ENCODE data around the gene CDC73. TPM values are rescaled to one million over a fixed set of nuclear protein-coding genes. Genes with fewer than 3 reads are reported as not detected.
A peak's percentile ranks its signal among the peaks of the same experiment; 100 is the strongest.

Gene CDC73
- total and polyA plus RNA-seq, 10 donors: 6.5 to 76.7 (median 39.1) TPM

DNA sequence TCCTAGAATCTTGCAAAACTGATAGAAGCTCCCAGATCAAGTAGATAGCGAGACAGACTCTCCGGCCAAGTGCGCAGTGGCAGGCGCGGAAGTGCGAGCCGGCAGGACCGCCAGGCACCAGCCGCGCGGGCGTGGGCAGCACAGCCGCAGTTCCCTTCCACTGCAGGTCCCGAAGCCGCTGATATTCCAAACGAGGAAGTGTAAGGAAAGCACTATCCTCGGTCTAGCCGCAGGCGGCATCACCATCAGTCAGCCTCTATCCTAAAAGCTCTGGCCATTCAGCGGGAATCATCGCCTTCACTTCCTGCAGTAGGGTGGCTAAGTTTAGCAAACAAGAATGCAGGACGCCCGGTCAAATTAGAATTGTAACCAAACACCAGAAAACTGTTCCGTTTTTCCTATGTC lies 17.3 kb upstream of the CDC73 start:
- intact Hi-C loops (cut with DNase I; ENCODE audit: low total_unique reads): no loop called here
- 0 to 1% (median 0%) methylated on average over 20 to 24 of the region's 24 CpGs for WGBS, 5 donors
- Histone ChIP-seq H3K27me3 (replicated peaks in 1 of 7) (no peaks in the 10 kb centered on the region), H3K9me3 (no peaks in the 10 kb centered on the region), H3K4me1 (peaks cover 9 to 38% (median 23%) of the 10 kb centered on the region in 6 donors), H3K36me3 (peaks cover 0 to 16% (median 12%) of the 10 kb centered on the region in 6 donors), H3K27ac (peak overlapping the region; percentile 89 to 94 (median 92)), H3K4me3 (peak overlapping the region; percentile 75 to 96 (median 92))
- TF ChIP-seq POLR2A (IDR thresholded peaks at IDR 0.05) (no peak), POLR2AphosphoS5 (IDR thresholded peaks at IDR 0.05) (no peak)
- TF ChIP-seq, protein P1, sequence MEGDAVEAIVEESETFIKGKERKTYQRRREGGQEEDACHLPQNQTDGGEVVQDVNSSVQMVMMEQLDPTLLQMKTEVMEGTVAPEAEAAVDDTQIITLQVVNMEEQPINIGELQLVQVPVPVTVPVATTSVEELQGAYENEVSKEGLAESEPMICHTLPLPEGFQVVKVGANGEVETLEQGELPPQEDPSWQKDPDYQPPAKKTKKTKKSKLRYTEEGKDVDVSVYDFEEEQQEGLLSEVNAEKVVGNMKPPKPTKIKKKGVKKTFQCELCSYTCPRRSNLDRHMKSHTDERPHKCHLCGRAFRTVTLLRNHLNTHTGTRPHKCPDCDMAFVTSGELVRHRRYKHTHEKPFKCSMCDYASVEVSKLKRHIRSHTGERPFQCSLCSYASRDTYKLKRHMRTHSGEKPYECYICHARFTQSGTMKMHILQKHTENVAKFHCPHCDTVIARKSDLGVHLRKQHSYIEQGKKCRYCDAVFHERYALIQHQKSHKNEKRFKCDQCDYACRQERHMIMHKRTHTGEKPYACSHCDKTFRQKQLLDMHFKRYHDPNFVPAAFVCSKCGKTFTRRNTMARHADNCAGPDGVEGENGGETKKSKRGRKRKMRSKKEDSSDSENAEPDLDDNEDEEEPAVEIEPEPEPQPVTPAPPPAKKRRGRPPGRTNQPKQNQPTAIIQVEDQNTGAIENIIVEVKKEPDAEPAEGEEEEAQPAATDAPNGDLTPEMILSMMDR (IDR thresholded peaks at IDR 0.05 in 8 of 11, conservative IDR thresholded peaks at IDR 0.05 in 3 of 11): no peak
- peak; percentile 89 for DNase-seq

DNA sequence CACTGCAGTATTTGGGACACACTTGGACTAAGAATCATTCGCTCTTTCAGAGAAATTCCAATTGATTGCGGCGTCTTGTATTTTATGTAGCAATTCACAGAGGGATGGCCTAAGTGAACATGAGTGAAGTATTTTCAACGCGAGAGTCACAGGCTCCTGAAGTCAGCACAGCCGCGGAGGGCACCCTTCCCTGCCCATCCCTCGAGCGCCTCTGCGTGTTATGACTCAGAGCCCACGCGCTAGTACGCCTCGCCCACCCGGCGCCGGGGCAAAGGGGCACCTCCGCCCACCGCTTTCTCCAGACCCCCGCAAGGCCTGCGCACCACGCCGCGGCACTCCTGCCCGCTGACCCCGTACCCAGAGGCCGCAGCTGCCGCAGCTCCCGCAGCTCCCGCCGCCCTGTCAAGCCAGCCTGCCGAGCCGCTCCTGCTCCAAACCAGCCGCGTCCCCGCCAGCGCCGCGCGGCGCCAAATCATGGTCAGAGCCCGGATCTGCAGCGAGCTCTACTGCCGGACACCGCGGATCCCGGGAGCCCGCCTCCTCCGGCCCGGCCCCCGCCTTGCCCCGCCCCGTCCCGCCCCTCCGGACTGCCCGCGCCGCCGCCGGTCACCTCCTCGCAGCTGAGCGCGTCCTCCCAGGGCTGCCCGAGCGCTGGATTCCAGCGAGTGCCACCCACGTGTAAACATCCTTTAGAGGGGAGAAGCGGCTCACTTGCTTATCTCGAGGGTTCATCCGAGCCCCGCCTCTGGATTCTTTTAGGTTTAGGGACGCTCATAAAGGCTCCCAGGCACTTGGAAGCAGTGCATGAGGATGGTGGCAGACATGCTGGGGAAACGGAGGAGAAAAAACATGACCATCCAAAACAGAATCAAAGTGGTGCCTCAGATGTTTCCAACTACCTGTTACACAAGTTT lies 16.7 kb upstream of the CDC73 start, which contains the start of gene GLRX2:
Gene GLRX2, minus strand, starts transcription at position 508 of the 914 bp plus-strand sequence. Its CDS starts 32 bp downstream, at position 476.
- 0 to 1% (median 0%) methylated on average over 19 to 73 of the region's 73 CpGs for WGBS, 5 donors
- TF ChIP-seq POLR2A (IDR thresholded peaks at IDR 0.05): peak in 1 of 3 donors; percentile 61
- peak; percentile 80 to 89 (median 87) for TF ChIP-seq POLR2AphosphoS5 (IDR thresholded peaks at IDR 0.05)
- TF ChIP-seq, protein P1 (IDR thresholded peaks at IDR 0.05 in 8 of 11, conservative IDR thresholded peaks at IDR 0.05 in 3 of 11): peak in 5 of 11 experiments; percentile 6 to 48 (median 30)
- H3K4me3 ChIP-seq: peak within 1 kb of the TSS; percentile 75 to 96 (median 92)
- H3K4me1 ChIP-seq: peaks cover 9 to 38% (median 23%) of the 10 kb centered on the region in 6 donors
- H3K27ac ChIP-seq: peak within 1 kb of the TSS; percentile 89 to 94 (median 92)
- peaks cover 0 to 9% (median 5%) of the 10 kb centered on the region in 6 donors for H3K36me3 ChIP-seq
- intact Hi-C loops (cut with DNase I; ENCODE audit: low total_unique reads): no loop called here
- no peaks in the 10 kb centered on the region for H3K9me3 ChIP-seq
- DNase-seq: peak; percentile 96
- H3K27me3 ChIP-seq (replicated peaks in 1 of 7): no peaks in the 10 kb centered on the region

- DNase-seq: no peak
- Histone ChIP-seq H3K4me3 (peak overlapping the region; percentile 75 to 96 (median 92)), H3K4me1 (peaks cover 9 to 40% (median 24%) of the 10 kb centered on the region in 6 donors), H3K27me3 (replicated peaks in 1 of 7) (no peaks in the 10 kb centered on the region), H3K27ac (peak overlapping the region; percentile 89 to 94 (median 92)), H3K36me3 (peaks cover 0 to 3% (median 1%) of the 10 kb centered on the region in 6 donors), H3K9me3 (no peaks in the 10 kb centered on the region)
- intact Hi-C loops (cut with DNase I; ENCODE audit: low total_unique reads): no loop called here
- no peak for TF ChIP-seq POLR2A (IDR thresholded peaks at IDR 0.05)
- 30 to 61% (median 44%) methylated on average over 4 of the region's 4 CpGs for WGBS, 5 donors
Measured at GRCh38 chr1:193105821-193106177, 16.0 kb upstream of the CDC73 start.

GRCh38 chr1:193108471-193108870 lies 13.4 kb upstream of the CDC73 start:
- H3K27ac ChIP-seq: no peak overlapping the region
- intact Hi-C loops (cut with DNase I; ENCODE audit: low total_unique reads): no loop called here
- no peaks in the 10 kb centered on the region for H3K27me3 ChIP-seq (replicated peaks in 1 of 7)
- no peaks in the 10 kb centered on the region for H3K36me3 ChIP-seq
- H3K9me3 ChIP-seq: no peaks in the 10 kb centered on the region
- 91 to 95% (median 93%) methylated on average over 3 of the region's 3 CpGs for WGBS, 5 donors
- TF ChIP-seq POLR2AphosphoS5 (IDR thresholded peaks at IDR 0.05) (no peak), POLR2A (IDR thresholded peaks at IDR 0.05) (no peak)
- TF ChIP-seq, protein P1 (IDR thresholded peaks at IDR 0.05 in 8 of 11, conservative IDR thresholded peaks at IDR 0.05 in 3 of 11): no peak
- H3K4me3 ChIP-seq: no peak overlapping the region
- H3K4me1 ChIP-seq: peaks cover 6 to 40% (median 19%) of the 10 kb centered on the region in 6 donors
- DNase-seq: no peak

All from spleen (tissue), 11 donors.